ENCODE measurements around the gene THAP8. TPM values are rescaled to one million over a fixed set of nuclear protein-coding genes. Genes with fewer than 3 reads are reported as not detected.

THAP8 gene
- total RNA-seq, 4 donors from 2014 or later = 5.7 to 20.4 (median 10.9) TPM

DNA sequence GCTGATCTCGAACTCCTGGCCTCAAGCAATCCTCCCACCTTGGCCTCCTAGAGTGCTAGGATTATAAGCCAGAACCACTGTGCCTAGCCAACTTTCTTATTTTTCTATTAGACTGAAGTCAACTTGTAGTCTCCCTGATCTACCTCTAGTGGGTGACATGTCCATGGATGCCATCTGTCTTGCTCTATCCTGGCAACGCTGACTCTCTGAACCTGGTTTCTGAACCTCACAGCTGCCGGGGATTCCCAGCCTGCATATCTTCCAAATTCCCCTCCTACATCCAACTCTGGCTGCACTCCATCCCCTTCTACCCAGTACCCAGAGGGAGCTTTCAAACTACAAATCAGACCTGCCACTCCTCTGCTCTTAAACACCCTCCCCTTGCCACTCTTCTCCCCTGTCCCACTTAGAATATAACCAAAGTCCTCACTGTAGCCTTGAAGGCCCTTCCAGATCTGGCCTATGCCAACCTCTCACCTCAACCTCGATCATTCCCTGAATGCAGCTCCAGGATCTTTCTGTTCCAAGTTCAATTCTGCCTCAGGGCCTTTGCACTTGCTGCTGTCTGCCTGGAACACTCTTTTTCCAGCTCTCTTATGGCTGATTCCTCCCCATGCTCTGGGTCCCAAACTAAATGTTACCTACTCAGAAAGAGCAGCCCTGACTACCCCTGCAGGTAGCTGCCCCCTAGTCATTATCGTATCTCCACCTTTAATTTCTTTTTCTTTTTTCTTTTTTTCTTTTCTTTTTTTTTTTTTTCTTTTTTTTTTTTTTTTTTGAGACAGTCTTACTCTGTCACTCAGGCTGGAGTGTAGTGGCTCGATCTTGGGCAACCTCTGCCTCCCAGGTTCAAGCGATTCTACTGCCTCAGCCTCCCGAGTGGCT, 23.6 kb downstream of the THAP8 start:
- no peak for TF ChIP-seq EP300 (IDR thresholded peaks at IDR 0.05)
- TF ChIP-seq, protein P1, sequence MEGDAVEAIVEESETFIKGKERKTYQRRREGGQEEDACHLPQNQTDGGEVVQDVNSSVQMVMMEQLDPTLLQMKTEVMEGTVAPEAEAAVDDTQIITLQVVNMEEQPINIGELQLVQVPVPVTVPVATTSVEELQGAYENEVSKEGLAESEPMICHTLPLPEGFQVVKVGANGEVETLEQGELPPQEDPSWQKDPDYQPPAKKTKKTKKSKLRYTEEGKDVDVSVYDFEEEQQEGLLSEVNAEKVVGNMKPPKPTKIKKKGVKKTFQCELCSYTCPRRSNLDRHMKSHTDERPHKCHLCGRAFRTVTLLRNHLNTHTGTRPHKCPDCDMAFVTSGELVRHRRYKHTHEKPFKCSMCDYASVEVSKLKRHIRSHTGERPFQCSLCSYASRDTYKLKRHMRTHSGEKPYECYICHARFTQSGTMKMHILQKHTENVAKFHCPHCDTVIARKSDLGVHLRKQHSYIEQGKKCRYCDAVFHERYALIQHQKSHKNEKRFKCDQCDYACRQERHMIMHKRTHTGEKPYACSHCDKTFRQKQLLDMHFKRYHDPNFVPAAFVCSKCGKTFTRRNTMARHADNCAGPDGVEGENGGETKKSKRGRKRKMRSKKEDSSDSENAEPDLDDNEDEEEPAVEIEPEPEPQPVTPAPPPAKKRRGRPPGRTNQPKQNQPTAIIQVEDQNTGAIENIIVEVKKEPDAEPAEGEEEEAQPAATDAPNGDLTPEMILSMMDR (IDR thresholded peaks at IDR 0.05) = no peak
- TF ChIP-seq POLR2A (IDR thresholded peaks at IDR 0.05) = no peak
- no peak for TF ChIP-seq POLR2AphosphoS5 (IDR thresholded peaks at IDR 0.05)
- Histone ChIP-seq H3K27me3 (no peaks in the 10 kb centered on the region), H3K9me3 (no peaks in the 10 kb centered on the region), H3K27ac (no peak overlapping the region), H3K4me1 (peaks cover 12% of the 10 kb centered on the region), H3K4me3 (no peak overlapping the region), H3K36me3 (peaks cover 9% of the 10 kb centered on the region)
- 68% methylated on average over 8 of the region's 8 CpGs for WGBS
- DNase-seq (ENCODE audit: low spot score in 2 of 2) = no peak

DNA sequence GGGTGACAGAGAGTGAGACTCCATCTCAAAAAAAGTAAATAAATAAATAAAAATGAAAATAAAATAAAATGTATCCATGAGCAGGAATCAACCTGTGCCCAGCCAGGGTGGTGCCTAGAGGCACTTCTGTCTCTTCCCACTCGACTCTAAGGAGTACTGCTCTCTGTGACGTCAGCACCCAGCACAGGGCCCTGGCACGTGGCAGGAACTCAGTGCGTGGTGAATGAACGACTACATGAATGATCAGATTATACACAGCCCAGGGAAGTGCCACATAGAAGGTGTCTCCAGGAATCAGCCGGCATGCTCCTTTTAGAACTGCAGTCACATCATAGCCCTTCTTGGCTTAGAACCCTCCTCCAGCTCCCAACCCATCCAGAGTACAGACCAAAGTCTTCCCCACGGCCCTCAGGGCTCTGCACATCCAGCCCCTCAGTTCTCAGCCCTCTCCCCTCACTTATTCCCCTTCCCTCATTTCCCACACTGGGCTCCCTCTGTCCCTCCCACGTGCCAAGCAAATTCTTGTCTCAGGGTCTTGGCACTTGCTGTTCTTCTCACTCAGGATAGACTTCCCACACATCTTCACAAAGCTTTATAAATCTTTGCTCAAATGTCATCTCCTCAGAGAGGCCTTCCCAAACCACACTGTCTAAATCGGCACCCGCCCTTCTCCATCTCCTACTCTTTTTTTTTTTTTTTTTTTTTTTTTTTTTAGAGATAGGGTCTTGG, 25.6 kb downstream of the THAP8 start:
- Histone ChIP-seq H3K4me3 (no peak overlapping the region), H3K36me3 (peaks cover 12% of the 10 kb centered on the region)
- WGBS = 75% methylated on average over 10 of the region's 10 CpGs

DNA sequence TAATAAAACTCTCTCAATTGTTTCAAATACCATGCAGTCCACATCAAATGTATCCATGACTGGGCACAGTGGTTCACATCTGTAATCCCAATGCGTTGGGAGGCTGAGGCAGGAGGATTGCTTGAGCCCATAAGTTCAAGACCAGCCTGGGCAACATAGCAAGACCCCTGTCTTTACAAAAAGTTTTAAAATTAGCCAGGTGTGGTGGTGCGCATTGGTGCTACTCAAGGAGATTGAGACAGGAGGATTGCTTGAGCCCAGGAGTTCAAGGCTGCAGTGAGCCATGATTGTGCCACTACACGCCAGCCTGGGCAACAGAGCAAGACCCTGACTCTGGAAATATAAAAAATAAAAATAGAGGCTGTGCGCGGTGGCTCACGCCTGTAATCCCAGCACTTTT, 26.4 kb downstream of the THAP8 start:
- no peak for DNase-seq (ENCODE audit: low spot score in 2 of 2)
- Histone ChIP-seq H3K9me3 (no peaks in the 10 kb centered on the region), H3K36me3 (peaks cover 16% of the 10 kb centered on the region), H3K4me1 (peaks cover 8% of the 10 kb centered on the region), H3K27me3 (no peaks in the 10 kb centered on the region), H3K27ac (no peak overlapping the region), H3K4me3 (no peak overlapping the region)
- no peak for TF ChIP-seq POLR2A (IDR thresholded peaks at IDR 0.05)
- no peak for TF ChIP-seq POLR2AphosphoS5 (IDR thresholded peaks at IDR 0.05)
- TF ChIP-seq, protein P1 (IDR thresholded peaks at IDR 0.05) = no peak
- no peak for TF ChIP-seq EP300 (IDR thresholded peaks at IDR 0.05)
- WGBS = 96% methylated on average over 6 of the region's 6 CpGs

More for the DNA sequence above, 25.6 kb downstream of the THAP8 start:
- no peaks in the 10 kb centered on the region for H3K9me3 ChIP-seq
- no peaks in the 10 kb centered on the region for H3K27me3 ChIP-seq
- no peak overlapping the region for H3K27ac ChIP-seq
- no peak for DNase-seq (ENCODE audit: low spot score in 2 of 2)
- H3K4me1 ChIP-seq = peaks cover 12% of the 10 kb centered on the region
- TF ChIP-seq POLR2A (IDR thresholded peaks at IDR 0.05) (no peak), POLR2AphosphoS5 (IDR thresholded peaks at IDR 0.05) (no peak), EP300 (IDR thresholded peaks at IDR 0.05) (no peak)
- TF ChIP-seq, protein P1 (IDR thresholded peaks at IDR 0.05) = no peak

DNA sequence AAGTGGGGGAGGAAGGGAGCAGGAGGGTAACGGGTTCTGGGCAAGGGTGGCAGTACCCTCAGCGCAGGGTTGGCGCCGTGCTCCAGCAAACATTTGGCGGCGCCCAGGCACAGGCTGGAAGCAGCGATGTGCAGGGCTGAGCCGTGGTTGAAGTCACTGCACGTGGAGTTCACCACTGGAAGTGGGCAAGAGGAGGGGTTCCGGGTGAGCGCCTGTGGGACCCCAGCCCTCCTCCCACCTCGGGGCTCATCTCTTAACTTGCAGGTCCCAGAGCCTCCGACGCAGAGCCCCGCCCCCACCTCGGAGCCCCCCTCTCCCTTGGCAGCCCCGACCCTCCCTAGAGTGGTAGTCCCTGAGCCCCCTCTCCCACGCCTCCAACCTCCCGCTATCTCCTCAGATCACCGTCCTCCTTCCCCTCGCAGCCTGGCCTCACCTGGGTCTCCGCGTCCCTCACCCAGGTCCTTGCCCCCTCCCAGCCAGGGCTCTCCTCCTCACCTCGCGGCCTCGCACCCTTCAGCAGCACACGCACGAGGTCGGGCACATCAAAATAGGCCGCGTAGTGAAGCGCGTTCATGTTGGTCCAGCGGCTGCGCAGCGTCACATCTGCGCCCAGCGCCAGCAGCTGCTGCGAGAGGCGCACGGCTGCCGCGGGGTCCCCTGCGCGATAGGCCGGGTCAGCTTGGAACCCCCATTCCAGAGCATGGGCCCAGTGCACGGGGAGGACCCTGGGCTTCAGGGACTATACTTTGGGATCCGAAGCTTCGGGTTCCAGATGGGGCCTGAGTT, 27.8 kb downstream of the THAP8 start:
- no peaks in the 10 kb centered on the region for H3K4me1 ChIP-seq
- H3K27ac ChIP-seq = no peak overlapping the region
- H3K4me3 ChIP-seq = no peak overlapping the region
- WGBS = 95% methylated on average over 49 of the region's 49 CpGs
- H3K36me3 ChIP-seq = peaks cover 25% of the 10 kb centered on the region
- DNase-seq (ENCODE audit: low spot score in 2 of 2) = no peak
- TF ChIP-seq, protein P1 (IDR thresholded peaks at IDR 0.05) = no peak
- TF ChIP-seq EP300 (IDR thresholded peaks at IDR 0.05) (no peak), POLR2A (IDR thresholded peaks at IDR 0.05) (no peak), POLR2AphosphoS5 (IDR thresholded peaks at IDR 0.05) (no peak)
- H3K27me3 ChIP-seq = no peaks in the 10 kb centered on the region
- no peaks in the 10 kb centered on the region for H3K9me3 ChIP-seq

Measured in suprapubic skin (tissue), 4 donors.